ENCODE data around the gene IFNAR1. TPM values are rescaled to one million over a fixed set of nuclear protein-coding genes. Genes with fewer than 3 reads are reported as not detected.

The IFNAR1 gene
- total and polyA plus RNA-seq, 2 of the 4 experiments (the other 2 are of a cell fraction) = 7.8 to 9.9 TPM

DNA sequence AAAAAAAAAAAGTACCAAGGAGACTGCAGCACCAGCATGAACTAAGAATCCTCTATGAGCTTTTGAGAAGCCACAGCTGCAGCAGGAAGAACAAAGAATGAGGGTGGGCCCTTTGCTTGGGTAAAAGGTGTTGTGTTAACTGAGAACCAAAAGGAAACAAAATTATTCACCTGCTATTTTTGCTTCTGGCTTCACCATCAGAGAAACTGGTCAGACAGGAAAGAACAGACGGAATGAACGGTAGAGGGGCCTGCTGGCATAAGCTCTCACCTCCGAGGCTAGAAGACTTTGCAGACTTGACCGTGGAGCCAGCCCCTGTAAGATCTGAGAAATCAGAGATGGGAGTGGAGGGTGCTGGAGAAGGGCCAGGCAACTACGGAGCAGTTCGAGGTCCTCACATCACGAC lies 31.0 kb upstream of the IFNAR1 start:
- no peak overlapping the region for H4K5ac ChIP-seq (ENCODE audit: low read depth, low read length)
- ATAC-seq (ENCODE audit: low read depth) = no peak
- intact Hi-C loops (cut with micrococcal nuclease) (no loop called here), in situ Hi-C loops (cut with MboI; ENCODE audit: low sequenced_read_pairs) (no loop called here), dilution Hi-C loops (cut with HindIII; ENCODE audit: low sequenced_read_pairs, unreplicated experiment) (no loop called here)
- H2AFZ ChIP-seq (replicated peaks; ENCODE audit: low read length, poor library complexity) = no peak overlapping the region
- no peak overlapping the region for H4K91ac ChIP-seq (ENCODE audit: insufficient read depth, low read depth, low read length)
- H3K56ac ChIP-seq (ENCODE audit: extremely low read depth, insufficient read depth, low read length) = no peak overlapping the region
- WGBS, 2 experiments (ENCODE audit: extremely low coverage in 2 of 2, insufficient read length in 1 of 2) = 91% methylated on average over 4 of the region's 7 CpGs; no CpG with 5 or more reads in 1 of the 2 experiments
- no peaks in the 10 kb centered on the region for H3K9me3 ChIP-seq (ENCODE audit: control insufficient read depth, insufficient read depth, low read length)
- no peak overlapping the region for H3K4me3 ChIP-seq (ENCODE audit: insufficient read depth, low read depth, low read length)
- no peak overlapping the region for H2BK15ac ChIP-seq (ENCODE audit: low read depth, low read length)
- no peaks in the 10 kb centered on the region for H3K27me3 ChIP-seq (ENCODE audit: control insufficient read depth, insufficient read depth, low read length)
- no TSS peak for BruUV-seq (replicated peaks)
- H3K14ac ChIP-seq (replicated peaks; ENCODE audit: low read depth, low read length) = no peak overlapping the region
- no peak overlapping the region for H2BK20ac ChIP-seq (ENCODE audit: low read depth, low read length)
- no peak overlapping the region for H4K8ac ChIP-seq (ENCODE audit: low read depth in 2 of 2, low read length in 2 of 2)
- H3K4ac ChIP-seq (ENCODE audit: low read depth, low read length) = no peak overlapping the region
- no peak for DNase-seq
- ChIA-PET CTCF (no interaction called here), POLR2A (ENCODE audit: unreplicated experiment) (no interaction called here)
- no peak overlapping the region for H3K9ac ChIP-seq (ENCODE audit: low read depth, low read length)
- H3K9me1 ChIP-seq (ENCODE audit: insufficient read depth, low read length) = peaks cover 10% of the 10 kb centered on the region; the same call in 1 of the 2 replicates
- H2BK120ac ChIP-seq (ENCODE audit: low read depth, low read length) = no peak overlapping the region
- TF ChIP-seq MAZ (IDR thresholded peaks at IDR 0.05; ENCODE audit: borderline replicate concordance, low read depth, low read length) (no peak), MAFK (IDR thresholded peaks at IDR 0.05; ENCODE audit: low read depth, low read length) (no peak)
- H3K18ac ChIP-seq (ENCODE audit: low read depth, low read length) = no peak overlapping the region
- H3K79me1 ChIP-seq (ENCODE audit: low read depth in 1 of 2, low read length in 2 of 2) = no peaks in the 10 kb centered on the region
- no peak overlapping the region for H2BK5ac ChIP-seq (ENCODE audit: low read depth, low read length, poor library complexity, severe bottlenecking)
- H3K36me3 ChIP-seq (ENCODE audit: control insufficient read depth, insufficient read depth, low read length) = peaks cover 26% of the 10 kb centered on the region
- H2AK5ac ChIP-seq (ENCODE audit: low read depth, low read length) = no peak overlapping the region
- H3K23ac ChIP-seq (ENCODE audit: low read depth, low read length) = no peak overlapping the region
- peaks cover 2% of the 10 kb centered on the region; the same call in 1 of the 2 replicates for H3K4me1 ChIP-seq (ENCODE audit: control insufficient read depth, insufficient read depth, low read length)
- H3K4me2 ChIP-seq (ENCODE audit: low read depth, low read length) = no peak overlapping the region
- no peaks in the 10 kb centered on the region; the same call in 1 of the 2 replicates for H4K20me1 ChIP-seq (ENCODE audit: insufficient read depth, low read length)
- peak overlapping the region; percentile 65 for H2AK9ac ChIP-seq (replicated peaks; ENCODE audit: low read depth, low read length, poor library complexity)
- no peak overlapping the region for H3K27ac ChIP-seq (ENCODE audit: insufficient read depth, low read length)

Data from IMR-90 (cell line).